ENCODE data around the gene B4GALT2. TPM values are rescaled to one million over a fixed set of nuclear protein-coding genes. Genes with fewer than 3 reads are reported as not detected.

B4GALT2 gene
- total RNA-seq, 6 experiments from 2014 or later = 87.8 to 107 (median 98.8) TPM

DNA sequence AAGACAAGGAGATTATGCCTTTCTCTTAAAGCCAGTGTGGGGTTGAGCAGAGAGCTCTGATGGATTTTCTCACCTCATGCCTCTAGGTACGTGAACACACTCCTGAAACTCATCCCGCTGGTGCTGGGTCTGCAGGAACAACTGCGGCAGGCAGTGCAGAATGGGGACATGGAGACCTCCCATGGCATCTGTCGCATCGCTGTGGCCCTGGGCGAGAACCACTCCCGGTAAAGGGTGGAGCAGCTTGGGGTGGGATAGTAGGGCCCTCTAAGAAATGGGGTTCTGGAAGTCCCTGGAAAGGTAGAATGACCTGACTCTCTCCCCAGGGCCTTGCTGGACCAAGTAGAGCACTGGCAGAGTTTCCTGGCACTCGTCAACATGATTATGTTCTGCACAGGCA, 22.8 kb upstream of the B4GALT2 start:
- TF ChIP-seq, protein P1, sequence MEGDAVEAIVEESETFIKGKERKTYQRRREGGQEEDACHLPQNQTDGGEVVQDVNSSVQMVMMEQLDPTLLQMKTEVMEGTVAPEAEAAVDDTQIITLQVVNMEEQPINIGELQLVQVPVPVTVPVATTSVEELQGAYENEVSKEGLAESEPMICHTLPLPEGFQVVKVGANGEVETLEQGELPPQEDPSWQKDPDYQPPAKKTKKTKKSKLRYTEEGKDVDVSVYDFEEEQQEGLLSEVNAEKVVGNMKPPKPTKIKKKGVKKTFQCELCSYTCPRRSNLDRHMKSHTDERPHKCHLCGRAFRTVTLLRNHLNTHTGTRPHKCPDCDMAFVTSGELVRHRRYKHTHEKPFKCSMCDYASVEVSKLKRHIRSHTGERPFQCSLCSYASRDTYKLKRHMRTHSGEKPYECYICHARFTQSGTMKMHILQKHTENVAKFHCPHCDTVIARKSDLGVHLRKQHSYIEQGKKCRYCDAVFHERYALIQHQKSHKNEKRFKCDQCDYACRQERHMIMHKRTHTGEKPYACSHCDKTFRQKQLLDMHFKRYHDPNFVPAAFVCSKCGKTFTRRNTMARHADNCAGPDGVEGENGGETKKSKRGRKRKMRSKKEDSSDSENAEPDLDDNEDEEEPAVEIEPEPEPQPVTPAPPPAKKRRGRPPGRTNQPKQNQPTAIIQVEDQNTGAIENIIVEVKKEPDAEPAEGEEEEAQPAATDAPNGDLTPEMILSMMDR (IDR thresholded peaks at IDR 0.05) = no peak
- DNase-seq = no peak
- Mint-ChIP-seq H3K4me3 (no peak overlapping the region), H3K27me3 (ENCODE audit: insufficient read depth) (no peaks in the 10 kb centered on the region), H3K36me3 (ENCODE audit: low read depth) (peaks cover 17% of the 10 kb centered on the region), H3K27ac (no peak overlapping the region), H3K4me1 (ENCODE audit: low read depth) (peaks cover 9% of the 10 kb centered on the region), H3K9me3 (no peaks in the 10 kb centered on the region)

DNA sequence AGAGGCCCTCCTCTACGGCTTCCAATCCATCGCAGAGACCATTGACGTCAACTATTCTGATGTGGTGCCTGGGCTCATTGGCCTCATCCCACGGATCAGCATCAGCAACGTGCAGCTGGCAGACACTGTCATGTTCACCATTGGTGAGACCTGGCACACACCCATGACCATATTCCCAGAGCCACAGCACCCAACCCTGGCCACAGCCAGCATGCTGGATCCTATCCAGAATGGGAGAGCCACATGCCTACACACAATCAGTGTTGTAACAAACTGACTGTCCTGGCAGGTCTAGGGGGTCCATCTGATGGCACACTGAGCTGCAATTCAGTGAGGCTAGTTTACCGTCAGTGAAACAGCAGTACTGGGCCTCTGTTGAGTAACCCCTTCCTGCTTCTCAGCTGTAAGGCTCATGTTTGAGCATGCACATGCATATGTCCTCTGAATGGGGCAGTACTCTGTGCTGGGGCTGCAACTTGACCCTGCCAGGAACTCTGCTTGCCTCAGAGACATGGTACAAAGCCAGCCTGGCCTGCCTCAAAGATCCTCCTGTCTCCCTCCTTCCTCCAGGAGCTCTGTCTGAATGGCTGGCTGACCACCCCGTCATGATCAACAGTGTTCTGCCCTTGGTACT, 21.5 kb upstream of the B4GALT2 start:
- Mint-ChIP-seq H3K36me3 (ENCODE audit: low read depth) (peaks cover 15% of the 10 kb centered on the region; the same call in 1 of the 2 replicates), H3K4me1 (ENCODE audit: low read depth) (no peaks in the 10 kb centered on the region), H3K9me3 (no peaks in the 10 kb centered on the region), H3K27ac (no peak overlapping the region), H3K4me3 (no peak overlapping the region), H3K27me3 (ENCODE audit: insufficient read depth) (no peaks in the 10 kb centered on the region)
- TF ChIP-seq, protein P1 (IDR thresholded peaks at IDR 0.05) = no peak
- DNase-seq = no peak

DNA sequence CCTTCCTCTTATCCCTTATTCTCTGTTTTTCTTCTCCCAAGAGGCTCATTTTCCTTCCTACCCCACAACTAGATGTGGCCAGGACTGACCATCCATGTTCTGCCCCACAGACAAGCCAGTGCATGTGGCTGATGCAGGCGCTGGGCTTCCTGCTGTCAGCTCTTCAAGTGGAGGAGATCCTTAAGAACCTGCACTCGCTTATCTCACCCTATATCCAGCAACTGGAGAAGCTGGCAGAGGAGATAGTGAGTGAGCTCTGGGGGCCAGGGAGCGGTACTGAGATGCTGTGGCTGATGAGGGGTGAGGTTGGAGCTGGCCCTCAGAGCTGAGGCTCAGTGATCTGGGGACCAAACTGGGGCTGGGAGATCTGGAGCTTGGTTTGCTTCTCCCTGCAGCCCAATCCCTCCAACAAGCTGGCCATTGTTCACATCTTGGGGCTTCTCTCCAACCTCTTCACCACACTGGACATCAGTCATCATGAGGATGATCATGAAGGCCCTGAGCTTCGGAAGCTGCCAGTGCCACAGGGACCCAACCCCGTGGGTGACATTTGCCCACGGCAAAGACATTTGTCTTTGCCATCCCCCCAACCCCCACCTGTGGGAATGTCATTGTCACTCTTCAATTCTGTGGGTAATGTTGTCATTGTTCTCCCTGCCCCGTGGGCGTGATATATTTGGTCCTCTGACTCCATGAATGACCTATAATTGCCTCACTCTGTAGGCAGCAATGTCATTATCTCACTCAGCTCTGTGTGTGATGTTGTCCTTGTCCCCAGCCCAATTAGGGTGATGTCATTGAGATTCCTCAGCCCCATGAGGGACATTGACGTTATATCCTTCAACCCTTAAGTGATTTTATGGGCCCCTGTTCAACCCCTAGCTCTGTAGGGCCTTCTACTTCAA, 20.4 kb upstream of the B4GALT2 start:
- Mint-ChIP-seq H3K4me1 (ENCODE audit: low read depth) (no peaks in the 10 kb centered on the region), H3K27ac (no peak overlapping the region), H3K36me3 (ENCODE audit: low read depth) (peaks cover 19% of the 10 kb centered on the region; the same call in 1 of the 2 replicates), H3K27me3 (ENCODE audit: insufficient read depth) (no peaks in the 10 kb centered on the region), H3K4me3 (no peak overlapping the region), H3K9me3 (no peaks in the 10 kb centered on the region)
- no peak for DNase-seq
- TF ChIP-seq, protein P1 (IDR thresholded peaks at IDR 0.05) = no peak

GRCh38 chr1:43960798-43961197, 18.2 kb upstream of the B4GALT2 start:
- H3K9me3 Mint-ChIP-seq = no peaks in the 10 kb centered on the region
- TF ChIP-seq, protein P1 (IDR thresholded peaks at IDR 0.05) = no peak

DNA sequence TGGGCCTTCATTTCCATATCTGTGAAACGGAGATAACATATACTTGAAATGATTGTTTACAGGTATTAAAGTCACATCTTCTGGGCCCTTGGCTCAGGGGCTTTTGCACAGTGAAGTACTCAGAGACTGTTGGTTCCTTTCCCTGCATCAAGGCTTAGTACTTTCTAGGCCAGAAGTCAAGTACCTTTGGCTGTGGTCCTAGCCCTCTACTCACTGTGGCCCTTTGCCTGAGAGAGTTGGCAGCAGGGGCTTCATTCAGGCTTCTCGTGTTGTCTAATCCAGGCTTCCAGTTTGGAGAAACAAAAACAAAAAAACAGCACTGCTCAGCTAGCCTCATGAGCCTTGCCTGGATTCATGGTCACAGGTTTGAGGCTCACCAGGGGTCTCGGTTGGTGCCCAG, 17.3 kb upstream of the B4GALT2 start:
- Mint-ChIP-seq H3K27me3 (ENCODE audit: insufficient read depth) (no peaks in the 10 kb centered on the region), H3K4me3 (no peak overlapping the region), H3K9me3 (no peaks in the 10 kb centered on the region), H3K36me3 (ENCODE audit: low read depth) (peaks cover 21% of the 10 kb centered on the region; the same call in 1 of the 2 replicates), H3K27ac (no peak overlapping the region), H3K4me1 (ENCODE audit: low read depth) (no peaks in the 10 kb centered on the region)
- TF ChIP-seq, protein P1 (IDR thresholded peaks at IDR 0.05) = no peak
- DNase-seq = no peak

More at GRCh38 chr1:43960798-43961197, 18.2 kb upstream of the B4GALT2 start:
- Mint-ChIP-seq H3K4me1 (ENCODE audit: low read depth) (no peaks in the 10 kb centered on the region), H3K27ac (no peak overlapping the region), H3K4me3 (no peak overlapping the region), H3K27me3 (ENCODE audit: insufficient read depth) (no peaks in the 10 kb centered on the region), H3K36me3 (ENCODE audit: low read depth) (peaks cover 19% of the 10 kb centered on the region; the same call in 1 of the 2 replicates)
- no peak for DNase-seq

All from HFFc6 (cell line).